DMS53 (cell line): ENCODE measurements around the gene TRERF1.
"Not testable (repeated sequence)": the region's sequence is repeated elsewhere in the genome, so short reads cannot be mapped to it uniquely, and the experiment has no call there.

Experiments
- DNase-seq: peaks from one replicate; lab custom pipeline; 2025; lab: John Stamatoyannopoulos, UW

Gene TRERF1

GRCh38 chr6:42451333-42452170 is at the start of gene TRERF1:
TRERF1 (minus strand) TSS chr6:42451926; CDS start chr6:42269590, 182,336 bp downstream.
- DNase-seq = peak; percentile 94

DNA sequence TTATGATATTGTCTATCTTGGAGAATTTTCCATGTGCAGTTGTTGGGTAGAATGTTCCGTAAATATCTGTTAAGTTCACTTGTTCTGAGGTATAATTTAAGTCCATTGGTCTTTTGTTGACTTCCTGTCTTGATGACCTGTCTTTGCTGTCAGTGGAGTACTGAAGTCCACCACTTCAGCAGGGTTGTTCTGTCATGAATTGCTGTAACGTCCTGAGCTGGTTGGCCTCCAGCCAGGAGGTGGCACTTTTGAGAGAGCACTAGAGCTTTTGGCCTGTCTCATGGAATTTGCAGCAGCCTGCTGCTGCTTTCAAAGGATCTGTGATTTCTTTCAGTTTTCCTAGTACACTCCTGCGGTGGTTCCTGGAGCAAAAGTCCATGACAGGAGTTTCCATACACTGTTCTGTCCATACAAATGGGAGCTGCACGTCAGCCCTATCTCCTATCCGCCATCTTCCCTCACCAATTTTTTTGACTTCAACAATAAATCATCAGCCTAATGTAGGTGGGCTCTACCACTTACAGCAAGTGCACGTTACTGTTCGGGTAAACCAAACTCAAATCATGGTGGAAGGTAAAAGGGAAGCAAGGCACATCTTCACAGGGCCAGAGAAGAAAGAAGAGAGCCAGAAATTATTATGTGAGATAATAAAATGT is 46.9 kb upstream of the TRERF1 start:
- peak; percentile 70 for DNase-seq

- DNase-seq = no peak
These were observed 42.3 kb upstream of the TRERF1 start for GRCh38 chr6:42493914-42494539.

DNA sequence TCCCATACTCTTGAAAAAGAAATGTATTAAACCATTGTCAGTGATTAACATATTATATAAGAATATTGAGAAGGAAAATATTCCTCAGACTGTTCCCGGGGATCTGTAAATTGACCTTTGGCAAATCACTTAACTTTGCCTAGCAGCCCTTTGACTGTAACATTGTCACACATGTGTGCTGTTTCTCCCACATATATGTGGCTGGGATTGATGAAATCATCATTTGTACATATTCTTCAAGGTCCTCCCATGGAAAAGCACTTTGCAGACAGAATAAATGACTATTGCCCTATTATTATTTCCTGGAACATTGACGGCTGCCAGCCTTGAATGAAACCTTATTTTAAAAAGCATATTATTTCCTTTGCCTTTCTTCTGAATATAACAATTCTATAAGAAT is 36.4 kb upstream of the TRERF1 start:
- no peak for DNase-seq

GRCh38 chr6:42484261-42484660 is 32.5 kb upstream of the TRERF1 start:
- no peak for DNase-seq

DNA sequence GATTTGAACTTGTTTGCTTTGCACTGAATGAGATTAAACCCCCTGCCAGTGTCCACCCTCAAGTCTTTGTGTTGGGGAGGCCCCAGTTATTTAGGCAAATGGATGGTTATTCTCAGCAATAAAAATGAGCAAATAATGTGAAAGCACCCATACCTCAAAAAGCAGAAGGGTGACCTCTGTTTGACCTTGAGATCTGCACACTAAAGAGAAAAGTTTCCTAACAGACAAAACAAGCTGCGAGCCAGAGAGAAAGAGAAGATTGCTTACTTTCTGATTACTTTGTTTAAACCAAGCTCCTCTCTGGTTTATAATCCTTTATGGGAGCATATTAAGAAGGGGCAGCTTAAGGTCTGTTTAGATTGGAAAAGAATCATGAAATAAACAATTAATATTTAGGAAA is 30.4 kb upstream of the TRERF1 start:
- DNase-seq = no peak

DNA sequence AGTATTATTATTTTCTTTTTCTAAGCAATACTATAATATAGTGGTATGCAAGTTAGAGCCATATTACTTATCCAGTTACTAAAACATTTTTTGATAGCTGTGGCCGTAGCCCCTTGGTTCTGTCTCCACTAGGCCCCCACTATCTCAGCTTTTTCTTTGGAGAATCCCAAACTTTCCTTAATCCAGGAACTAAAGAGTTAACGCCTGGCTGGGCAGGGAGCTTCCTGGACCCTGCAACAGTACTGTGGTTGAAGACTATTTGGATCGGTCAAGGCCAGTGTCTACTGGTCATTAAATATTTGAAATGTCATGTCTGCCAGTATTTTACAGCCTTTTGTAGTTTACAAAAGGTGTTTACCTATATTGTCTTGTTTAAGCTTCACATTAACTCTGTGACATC is 20.0 kb upstream of the TRERF1 start:
- DNase-seq = no peak

- DNase-seq = no peak
These were observed 19.4 kb upstream of the TRERF1 start for GRCh38 chr6:42471142-42471541.

GRCh38 chr6:42468273-42468672 is 16.5 kb upstream of the TRERF1 start:
- no peak for DNase-seq

GRCh38 chr6:42467651-42468050 is 15.9 kb upstream of the TRERF1 start:
- DNase-seq = no peak

- not testable (repeated sequence) for DNase-seq
These were observed 14.7 kb upstream of the TRERF1 start for GRCh38 chr6:42466470-42466869.

- DNase-seq = no peak
These were observed 10.8 kb upstream of the TRERF1 start for GRCh38 chr6:42462474-42462972.

- no peak for DNase-seq
These were observed 9.2 kb upstream of the TRERF1 start for GRCh38 chr6:42460883-42461282.

DNA sequence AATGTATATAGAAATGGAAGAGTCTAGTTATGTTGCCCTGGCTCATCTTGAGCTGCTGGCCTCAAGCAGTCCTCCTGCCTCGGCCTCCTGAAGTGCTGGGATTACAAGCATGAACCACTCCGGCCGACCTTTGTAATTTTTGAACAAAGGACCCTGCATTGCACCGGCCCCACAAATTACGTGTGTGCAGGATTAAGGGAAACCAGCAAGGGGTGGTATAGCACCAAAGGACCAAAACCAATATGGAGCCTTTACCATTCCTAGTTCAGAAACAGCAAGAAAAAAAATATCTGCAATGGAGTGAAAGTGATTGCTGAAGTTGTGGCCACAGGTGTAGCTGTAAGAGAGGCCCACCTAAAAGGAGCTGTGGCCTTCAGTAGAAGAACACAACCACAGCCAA is 8.2 kb upstream of the TRERF1 start:
- no peak for DNase-seq

DNA sequence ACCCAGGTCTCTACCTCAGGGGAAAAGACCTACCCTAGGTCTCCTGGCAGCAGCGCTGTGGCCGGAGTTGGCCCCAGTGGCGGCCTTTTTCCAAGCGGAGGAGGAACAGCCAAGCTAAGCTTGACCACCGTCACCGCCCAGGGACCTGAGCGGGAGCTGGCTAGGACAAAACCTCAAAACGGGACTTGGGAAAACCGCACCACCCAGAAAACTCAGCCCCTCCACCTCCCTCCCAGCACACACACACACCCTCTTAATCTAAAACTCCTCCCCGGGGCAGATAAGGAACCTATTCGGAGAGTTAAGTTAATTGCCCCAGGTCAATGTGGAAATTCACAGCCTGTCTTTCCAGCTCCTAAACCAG is 2.7 kb upstream of the TRERF1 start:
- peak; percentile 15 for DNase-seq

DNA sequence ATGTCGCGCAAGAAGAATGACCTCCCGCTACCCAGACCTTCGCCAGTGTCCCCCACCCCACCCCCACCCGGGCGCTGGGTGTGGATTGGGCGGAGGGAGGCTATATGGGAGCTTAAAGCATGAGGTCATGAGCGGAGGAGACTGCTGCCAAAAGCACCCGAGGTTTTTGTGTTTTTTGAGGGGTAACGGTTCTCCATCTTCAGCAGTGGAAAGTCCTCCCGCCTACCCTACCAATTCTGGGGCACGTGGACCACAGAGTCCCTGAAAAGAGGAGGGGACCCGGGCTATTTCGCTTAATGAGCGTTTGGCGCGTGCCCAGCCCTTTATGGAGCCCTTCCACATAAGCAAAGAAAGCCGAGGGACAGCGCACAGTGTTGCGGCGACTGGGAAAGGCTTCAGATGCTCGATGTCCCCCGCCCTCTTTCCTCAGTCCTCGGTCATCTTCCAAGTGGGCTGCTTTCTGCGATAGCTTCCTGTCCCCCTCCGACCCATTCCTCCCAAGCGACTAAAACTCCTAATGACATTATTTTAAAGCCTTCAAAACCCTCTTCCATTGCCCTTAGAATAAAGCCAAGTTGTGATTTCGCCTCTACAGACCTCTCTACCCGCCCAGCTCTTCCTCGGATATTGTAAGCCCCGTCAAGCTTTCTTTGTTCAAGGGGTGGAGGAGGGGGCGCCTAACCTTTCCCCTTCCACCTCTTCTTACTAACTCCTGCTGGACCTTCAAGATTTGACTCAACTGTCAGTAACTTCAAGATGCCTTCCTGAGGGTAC is 2.1 kb upstream of the TRERF1 start:
- peak; percentile 60 for DNase-seq

DNA sequence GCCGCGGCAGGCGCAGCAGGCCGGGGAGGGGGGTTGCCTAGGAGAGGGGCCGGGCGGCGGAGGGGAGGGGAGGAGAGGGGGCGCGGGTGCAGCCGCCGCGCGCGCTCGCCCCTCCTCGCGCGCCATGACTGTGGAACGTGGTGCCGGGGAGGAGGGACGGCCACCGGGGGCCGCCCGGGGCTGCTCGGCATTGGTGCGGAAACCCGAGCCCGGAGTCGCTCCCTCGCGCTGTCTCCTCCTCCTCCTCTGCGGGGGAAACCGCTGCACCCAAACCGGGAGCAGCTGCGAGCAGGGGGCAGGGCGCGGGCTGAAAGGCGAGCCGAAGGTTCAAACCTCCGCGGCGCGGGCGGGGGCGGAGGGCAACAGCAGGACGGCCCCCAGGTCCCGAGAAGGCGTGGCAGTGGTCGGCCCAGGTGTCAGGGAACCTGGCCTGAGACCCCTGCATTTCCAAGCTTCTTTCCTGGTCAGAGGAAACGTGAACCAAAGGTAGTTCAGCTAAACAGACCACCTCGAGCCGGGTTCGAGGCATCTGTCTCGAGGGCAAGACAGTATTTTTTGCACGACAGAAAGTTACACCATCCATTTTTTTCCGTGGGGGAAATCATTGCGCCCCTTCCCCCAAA is 1.4 kb upstream of the TRERF1 start:
- peak; percentile 96 for DNase-seq

GRCh38 chr6:42452171-42453030 is 675 bp upstream of the TRERF1 start:
- DNase-seq = peak; percentile 96

DNA sequence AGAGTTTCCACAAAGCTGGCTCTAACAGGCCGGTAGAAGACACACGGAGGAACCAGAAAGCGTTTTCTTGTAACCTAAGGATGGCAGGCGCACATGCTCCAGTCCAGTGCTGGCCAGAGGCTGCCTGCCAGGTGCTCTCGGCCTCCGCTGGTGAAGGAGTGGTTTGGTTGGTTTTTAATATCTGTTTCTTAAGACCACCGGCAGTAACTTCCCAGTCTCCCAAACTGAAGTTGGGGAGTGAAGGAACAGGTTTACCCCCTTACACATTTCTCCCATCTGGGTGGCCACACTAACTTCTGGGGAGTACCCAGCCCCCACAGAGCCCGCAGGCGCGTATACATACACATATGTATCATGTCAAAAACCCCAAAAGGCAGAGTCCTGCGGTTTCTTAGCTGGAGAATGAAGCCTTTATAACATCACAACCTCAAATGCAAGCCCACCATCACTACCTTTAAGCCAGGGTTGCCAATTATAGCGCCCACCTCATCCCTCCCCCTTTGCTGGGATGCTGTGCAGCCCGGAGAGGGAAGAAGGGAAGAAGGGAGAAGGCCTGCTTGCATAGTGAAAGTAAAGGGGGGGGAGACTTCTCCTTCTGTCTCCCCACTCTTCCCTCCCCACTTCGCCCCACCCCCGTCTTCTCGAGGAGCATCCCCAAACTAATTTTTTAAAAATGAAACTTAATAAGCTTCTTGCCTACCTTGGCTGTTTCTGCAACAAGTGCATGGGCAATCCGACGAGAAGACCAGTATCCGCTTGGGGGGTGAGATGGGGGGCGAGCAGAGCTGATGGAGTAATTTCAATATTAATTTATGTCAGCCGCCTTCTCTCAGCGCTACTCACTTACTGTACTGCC is 1.0 kb downstream of the TRERF1 start:
- peak; percentile 28 for DNase-seq
